ENCODE results near the gene KRTAP5-7.
A peak's percentile ranks its signal among the peaks of the same experiment; 100 is the strongest.

KRTAP5-7 gene

GRCh38 chr11:71500601-71501021 lies 26.5 kb upstream of the KRTAP5-7 start:
- H3K27me3 ChIP-seq (ENCODE audit: insufficient read depth, poor library complexity, severe bottlenecking), result no peaks in the 10 kb centered on the region
- no peaks in the 10 kb centered on the region for H3K4me1 ChIP-seq (ENCODE audit: insufficient read depth, poor library complexity, severe bottlenecking)
- no peak overlapping the region for H3K27ac ChIP-seq (ENCODE audit: poor library complexity, severe bottlenecking)
- no peak for ATAC-seq (ENCODE audit: low read depth)
- peaks cover 7% of the 10 kb centered on the region for H3K36me3 ChIP-seq (ENCODE audit: low read depth)
- no peak for TF ChIP-seq CTCF (IDR thresholded peaks at IDR 0.05; ENCODE audit: poor library complexity, severe bottlenecking)
- no peak overlapping the region for H3K4me3 ChIP-seq (ENCODE audit: severe bottlenecking)
- no peaks in the 10 kb centered on the region for H3K9me3 ChIP-seq (ENCODE audit: severe bottlenecking)
- peak; percentile 25 for DNase-seq (ENCODE audit: low spot score)

GRCh38 chr11:71501071-71501985 lies 25.7 kb upstream of the KRTAP5-7 start:
- peaks cover 7% of the 10 kb centered on the region for H3K36me3 ChIP-seq (ENCODE audit: low read depth)

GRCh38 chr11:71502026-71502425 lies 25.0 kb upstream of the KRTAP5-7 start:
- no peaks in the 10 kb centered on the region for H3K4me1 ChIP-seq (ENCODE audit: insufficient read depth, poor library complexity, severe bottlenecking)
- H3K27ac ChIP-seq (ENCODE audit: poor library complexity, severe bottlenecking), result no peak overlapping the region
- no peak overlapping the region for H3K4me3 ChIP-seq (ENCODE audit: severe bottlenecking)
- no peaks in the 10 kb centered on the region for H3K9me3 ChIP-seq (ENCODE audit: severe bottlenecking)
- no peaks in the 10 kb centered on the region for H3K27me3 ChIP-seq (ENCODE audit: insufficient read depth, poor library complexity, severe bottlenecking)
- ATAC-seq (ENCODE audit: low read depth) (no peak), DNase-seq (ENCODE audit: low spot score) (peak; percentile 23)
- H3K36me3 ChIP-seq (ENCODE audit: low read depth), result peaks cover 7% of the 10 kb centered on the region
- TF ChIP-seq CTCF (IDR thresholded peaks at IDR 0.05; ENCODE audit: poor library complexity, severe bottlenecking), result no peak

More at GRCh38 chr11:71501071-71501985, 25.7 kb upstream of the KRTAP5-7 start:
- ATAC-seq (ENCODE audit: low read depth), result no peak
- H3K4me3 ChIP-seq (ENCODE audit: severe bottlenecking), result no peak overlapping the region
- H3K9me3 ChIP-seq (ENCODE audit: severe bottlenecking), result no peaks in the 10 kb centered on the region
- no peaks in the 10 kb centered on the region for H3K27me3 ChIP-seq (ENCODE audit: insufficient read depth, poor library complexity, severe bottlenecking)
- no peak overlapping the region for H3K27ac ChIP-seq (ENCODE audit: poor library complexity, severe bottlenecking)
- H3K4me1 ChIP-seq (ENCODE audit: insufficient read depth, poor library complexity, severe bottlenecking), result no peaks in the 10 kb centered on the region
- DNase-seq (ENCODE audit: low spot score), result peak; percentile 38
- TF ChIP-seq CTCF (IDR thresholded peaks at IDR 0.05; ENCODE audit: poor library complexity, severe bottlenecking), result no peak

- ATAC-seq (ENCODE audit: low read depth), result no peak
- TF ChIP-seq CTCF (IDR thresholded peaks at IDR 0.05; ENCODE audit: poor library complexity, severe bottlenecking), result no peak
- Histone ChIP-seq H3K9me3 (ENCODE audit: severe bottlenecking) (no peaks in the 10 kb centered on the region), H3K4me3 (ENCODE audit: severe bottlenecking) (no peak overlapping the region), H3K4me1 (ENCODE audit: insufficient read depth, poor library complexity, severe bottlenecking) (no peaks in the 10 kb centered on the region), H3K27ac (ENCODE audit: poor library complexity, severe bottlenecking) (no peak overlapping the region), H3K27me3 (ENCODE audit: insufficient read depth, poor library complexity, severe bottlenecking) (no peaks in the 10 kb centered on the region), H3K36me3 (ENCODE audit: low read depth) (peaks cover 7% of the 10 kb centered on the region)
- DNase-seq (ENCODE audit: low spot score), result peak; percentile 40
These were observed 24.1 kb upstream of the KRTAP5-7 start for GRCh38 chr11:71502871-71503435.

Data from RWPE2 (cell line).